ENCODE data around the gene CBX4.
A peak's percentile ranks its signal among the peaks of the same experiment; 100 is the strongest.

The CBX4 gene

GRCh38 chr17:79878329-79878947, 39.2 kb upstream of the CBX4 start:
- no peaks in the 10 kb centered on the region for H3K4me1 ChIP-seq
- H3K79me2 ChIP-seq = no peaks in the 10 kb centered on the region
- H3K4me3 ChIP-seq (ENCODE audit: low read depth, low read length) = no peak overlapping the region
- H3K36me3 ChIP-seq (ENCODE audit: control insufficient read depth, insufficient read depth, low read length) = no peaks in the 10 kb centered on the region
- H3K27me3 ChIP-seq (ENCODE audit: control insufficient read depth, insufficient read depth, low read length) = no peaks in the 10 kb centered on the region
- TF ChIP-seq CTCF (IDR thresholded peaks at IDR 0.05) = no peak
- H3K4me2 ChIP-seq (ENCODE audit: low read length) = no peak overlapping the region
- no peaks in the 10 kb centered on the region for H3K9me3 ChIP-seq (ENCODE audit: control insufficient read depth, low read length)
- no peak overlapping the region for H2AFZ ChIP-seq
- no peak overlapping the region for H3K27ac ChIP-seq
- no peak overlapping the region for H3K9ac ChIP-seq

- Histone ChIP-seq H3K36me3 (ENCODE audit: control insufficient read depth, insufficient read depth, low read length) (no peaks in the 10 kb centered on the region), H3K27ac (no peak overlapping the region), H3K4me2 (ENCODE audit: low read length) (no peak overlapping the region), H3K9ac (no peak overlapping the region), H3K27me3 (ENCODE audit: control insufficient read depth, insufficient read depth, low read length) (no peaks in the 10 kb centered on the region), H3K4me1 (no peaks in the 10 kb centered on the region), H3K4me3 (ENCODE audit: low read depth, low read length) (no peak overlapping the region), H3K79me2 (no peaks in the 10 kb centered on the region), H2AFZ (no peak overlapping the region), H3K9me3 (ENCODE audit: control insufficient read depth, low read length) (no peaks in the 10 kb centered on the region)
- no peak for TF ChIP-seq CTCF (IDR thresholded peaks at IDR 0.05)
Observed at GRCh38 chr17:79877041-79877440, 37.8 kb upstream of the CBX4 start.

GRCh38 chr17:79875511-79875910, 36.3 kb upstream of the CBX4 start:
- Histone ChIP-seq H3K27ac (no peak overlapping the region), H3K9ac (no peak overlapping the region), H3K4me1 (no peaks in the 10 kb centered on the region), H2AFZ (no peak overlapping the region), H3K4me2 (ENCODE audit: low read length) (no peak overlapping the region), H3K27me3 (ENCODE audit: control insufficient read depth, insufficient read depth, low read length) (no peaks in the 10 kb centered on the region), H3K9me3 (ENCODE audit: control insufficient read depth, low read length) (no peaks in the 10 kb centered on the region), H3K36me3 (ENCODE audit: control insufficient read depth, insufficient read depth, low read length) (no peaks in the 10 kb centered on the region), H3K79me2 (no peaks in the 10 kb centered on the region), H3K4me3 (ENCODE audit: low read depth, low read length) (no peak overlapping the region)
- TF ChIP-seq CTCF (IDR thresholded peaks at IDR 0.05) = no peak

GRCh38 chr17:79874329-79874981, 35.2 kb upstream of the CBX4 start:
- peak; percentile 47 for TF ChIP-seq CTCF (IDR thresholded peaks at IDR 0.05)
- H3K27me3 ChIP-seq (ENCODE audit: control insufficient read depth, insufficient read depth, low read length) = no peaks in the 10 kb centered on the region

GRCh38 chr17:79873583-79873982, 34.3 kb upstream of the CBX4 start:
- H3K4me2 ChIP-seq (ENCODE audit: low read length) = no peak overlapping the region
- H3K36me3 ChIP-seq (ENCODE audit: control insufficient read depth, insufficient read depth, low read length) = no peaks in the 10 kb centered on the region

More at GRCh38 chr17:79874329-79874981, 35.2 kb upstream of the CBX4 start:
- H3K9ac ChIP-seq = no peak overlapping the region
- H3K9me3 ChIP-seq (ENCODE audit: control insufficient read depth, low read length) = no peaks in the 10 kb centered on the region
- no peaks in the 10 kb centered on the region for H3K4me1 ChIP-seq
- H3K36me3 ChIP-seq (ENCODE audit: control insufficient read depth, insufficient read depth, low read length) = no peaks in the 10 kb centered on the region
- no peak overlapping the region for H3K4me3 ChIP-seq (ENCODE audit: low read depth, low read length)
- no peak overlapping the region for H2AFZ ChIP-seq
- no peak overlapping the region for H3K4me2 ChIP-seq (ENCODE audit: low read length)
- no peaks in the 10 kb centered on the region for H3K79me2 ChIP-seq
- H3K27ac ChIP-seq = no peak overlapping the region

More at GRCh38 chr17:79873583-79873982, 34.3 kb upstream of the CBX4 start:
- no peak overlapping the region for H3K27ac ChIP-seq
- TF ChIP-seq CTCF (IDR thresholded peaks at IDR 0.05) = no peak
- H3K4me3 ChIP-seq (ENCODE audit: low read depth, low read length) = no peak overlapping the region
- no peak overlapping the region for H2AFZ ChIP-seq
- no peaks in the 10 kb centered on the region for H3K79me2 ChIP-seq
- no peak overlapping the region for H3K9ac ChIP-seq
- H3K4me1 ChIP-seq = no peaks in the 10 kb centered on the region
- H3K9me3 ChIP-seq (ENCODE audit: control insufficient read depth, low read length) = no peaks in the 10 kb centered on the region
- H3K27me3 ChIP-seq (ENCODE audit: control insufficient read depth, insufficient read depth, low read length) = no peaks in the 10 kb centered on the region
